Mesenchymal stem cell (in vitro differentiated cells and primary cell): ENCODE results near the gene OR12D1.
"Not testable (repeated sequence)": the region's sequence is repeated elsewhere in the genome, so short reads cannot be mapped to it uniquely, and the experiment has no call there.

ENCODE experiments used
- DNase-seq: peaks from one replicate; pipeline ENCODE4 v3.0.0-alpha.2; 2013
- H2AFZ ChIP-seq: one replicate; pipeline ENCODE4 v1.6.1; 2013; ENCODE audit warnings: low read depth, mild to moderate bottlenecking, control low read depth, inconsistent platforms, low read length, moderate library complexity
- H2AK5ac ChIP-seq: 2 replicates; pipeline ENCODE4 v1.6.1; 2013; ENCODE audit warnings: low read length, moderate library complexity, mild to moderate bottlenecking, inconsistent platforms; ENCODE audit not compliant: severe bottlenecking
- H2BK120ac ChIP-seq: one replicate; pipeline ENCODE4 v1.6.1; 2013; ENCODE audit warnings: low read depth, mild to moderate bottlenecking, inconsistent platforms, low read length, moderate library complexity
- H2BK12ac ChIP-seq, 2 experiments: one replicate each; pipeline ENCODE4 v1.6.1; 2013; ENCODE audit warnings: inconsistent platforms in 2 of 2, low read length in 2 of 2, mild to moderate bottlenecking in 2 of 2, moderate library complexity in 2 of 2, control low read depth in 1 of 2
- H2BK15ac ChIP-seq: one replicate; pipeline ENCODE4 v1.6.1; 2013; ENCODE audit warnings: mild to moderate bottlenecking, low read depth, inconsistent platforms; ENCODE audit not compliant: poor library complexity, severe bottlenecking
- H2BK5ac ChIP-seq: 2 replicates; pipeline ENCODE4 v1.6.1; 2013; ENCODE audit warnings: low read depth, mild to moderate bottlenecking, low read length, control low read depth, inconsistent platforms; ENCODE audit not compliant: poor library complexity, severe bottlenecking
- H3K14ac ChIP-seq, 2 experiments: one replicate each; pipeline ENCODE4 v1.6.1; 2013; ENCODE audit warnings: inconsistent platforms in 2 of 2, low read length in 2 of 2, control low read depth in 1 of 2, mild to moderate bottlenecking in 1 of 2, moderate library complexity in 1 of 2
- H3K18ac ChIP-seq, 2 experiments: one replicate each; pipeline ENCODE4 v1.6.1; 2013; ENCODE audit warnings: inconsistent platforms in 2 of 2, low read length in 2 of 2, control low read depth in 1 of 2, low read depth in 1 of 2, mild to moderate bottlenecking in 1 of 2
- H3K23ac ChIP-seq, 2 experiments: one replicate each; pipeline ENCODE4 v1.6.1; 2013; ENCODE audit warnings: inconsistent platforms in 2 of 2, low read length in 2 of 2, mild to moderate bottlenecking in 2 of 2, moderate library complexity in 2 of 2, control low read depth in 1 of 2
- H3K27ac ChIP-seq: 2 replicates; pipeline ENCODE4 v1.5.1; 2013; ENCODE audit warnings: mild to moderate bottlenecking, moderate library complexity, low read length, control low read depth, inconsistent platforms; ENCODE audit not compliant: poor library complexity, severe bottlenecking
- H3K27me3 ChIP-seq, 2 experiments: 2 replicates each; pipeline versions ENCODE4 v1.6.1 to v1.7.0; 2013; ENCODE audit warnings: low read length in 2 of 2, mild to moderate bottlenecking in 2 of 2, moderate library complexity in 2 of 2, control low read depth in 1 of 2, inconsistent platforms in 1 of 2; ENCODE audit not compliant: control insufficient read depth in 1 of 2, insufficient read depth in 1 of 2
- H3K36me3 ChIP-seq, 2 experiments: 2 replicates each; pipeline versions ENCODE4 v1.6.1 to v1.7.0; 2013; ENCODE audit warnings: low read length in 2 of 2, control low read depth in 1 of 2, inconsistent platforms in 1 of 2, low read depth in 1 of 2, mild to moderate bottlenecking in 1 of 2; ENCODE audit not compliant: insufficient read depth in 2 of 2, control insufficient read depth in 1 of 2
- H3K4ac ChIP-seq, 2 experiments: one replicate each; pipeline ENCODE4 v1.6.1; 2013; ENCODE audit warnings: inconsistent platforms in 2 of 2, low read length in 2 of 2, mild to moderate bottlenecking in 2 of 2, moderate library complexity in 2 of 2, control low read depth in 1 of 2, low read depth in 1 of 2
- H3K4me1 ChIP-seq: 2 replicates; pipeline ENCODE4 v1.6.1; 2013; ENCODE audit warnings: low read depth, low read length, control low read depth; ENCODE audit not compliant: control insufficient read depth, insufficient read depth
- H3K4me2 ChIP-seq: 2 replicates; pipeline ENCODE4 v1.6.1; 2013; ENCODE audit warnings: low read length, mild to moderate bottlenecking, inconsistent platforms; ENCODE audit not compliant: poor library complexity, severe bottlenecking
- H3K4me3 ChIP-seq, 2 experiments: 2 replicates each; pipeline versions ENCODE4 v1.5.1 to v1.7.0; 2013; ENCODE audit warnings: low read length in 2 of 2, mild to moderate bottlenecking in 2 of 2, control low read depth in 1 of 2, low read depth in 1 of 2; ENCODE audit not compliant: insufficient read depth in 1 of 2
- H3K79me1 ChIP-seq: replicated peaks from 2 replicates; pipeline ENCODE4 v1.6.1; 2013; ENCODE audit warnings: mild to moderate bottlenecking, control low read depth, low read length, inconsistent platforms; ENCODE audit not compliant: poor library complexity, severe bottlenecking
- H3K9ac ChIP-seq: 2 replicates; pipeline ENCODE4 v1.7.0; 2013; ENCODE audit warnings: mild to moderate bottlenecking, low read length, moderate library complexity
- H3K9me3 ChIP-seq: 2 replicates; pipeline ENCODE4 v1.7.0; 2013; ENCODE audit warnings: mild to moderate bottlenecking, low read length; ENCODE audit not compliant: control insufficient read depth
- H4K8ac ChIP-seq: one replicate; pipeline ENCODE4 v1.6.1; 2013; ENCODE audit warnings: inconsistent platforms, mild to moderate bottlenecking, low read length, moderate library complexity
- H4K91ac ChIP-seq: one replicate; pipeline ENCODE4 v1.6.1; 2013; ENCODE audit warnings: mild to moderate bottlenecking, low read length, inconsistent platforms
- WGBS: methylation state at CpG from one replicate; pipeline ENCODE4 v1.1.7; 2013; ENCODE audit warnings: mixed read lengths; 5-methylcytosine and 5-hydroxymethylcytosine counted together

OR12D1 gene

DNA sequence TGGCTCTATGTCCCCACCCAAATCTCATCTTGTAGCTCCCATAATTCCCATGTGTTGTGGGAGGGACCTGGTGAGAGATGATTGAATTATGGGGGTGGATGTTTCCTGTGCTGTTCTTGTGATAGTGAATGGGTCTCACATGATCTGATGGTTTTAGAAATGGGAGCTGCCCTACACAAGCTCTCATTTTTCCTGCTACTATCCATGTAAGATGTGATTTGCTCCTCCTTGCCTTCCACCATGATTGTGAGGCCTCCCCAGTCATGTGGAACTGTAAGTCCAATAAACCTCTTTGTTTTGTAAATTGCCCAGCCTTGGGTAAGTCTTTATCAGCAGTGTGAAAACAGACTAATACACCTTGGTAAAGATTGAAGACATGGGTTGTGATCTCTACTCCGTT, 29.3 kb downstream of the OR12D1 start:
- H3K4ac ChIP-seq, H2BK5ac ChIP-seq, H2BK12ac ChIP-seq, H3K27me3 ChIP-seq, H3K9me3 ChIP-seq, H3K18ac ChIP-seq, H3K14ac ChIP-seq, H3K4me1 ChIP-seq, H4K91ac ChIP-seq, H2AFZ ChIP-seq, H2BK120ac ChIP-seq, DNase-seq, H3K36me3 ChIP-seq, H3K23ac ChIP-seq, H2BK15ac ChIP-seq, H3K9ac ChIP-seq, H4K8ac ChIP-seq, H3K79me1 ChIP-seq, H3K27ac ChIP-seq, H3K4me2 ChIP-seq, H2AK5ac ChIP-seq, H3K4me3 ChIP-seq: not testable (repeated sequence)
- WGBS = 39% methylated on average over 1 of the region's 1 CpG

DNA sequence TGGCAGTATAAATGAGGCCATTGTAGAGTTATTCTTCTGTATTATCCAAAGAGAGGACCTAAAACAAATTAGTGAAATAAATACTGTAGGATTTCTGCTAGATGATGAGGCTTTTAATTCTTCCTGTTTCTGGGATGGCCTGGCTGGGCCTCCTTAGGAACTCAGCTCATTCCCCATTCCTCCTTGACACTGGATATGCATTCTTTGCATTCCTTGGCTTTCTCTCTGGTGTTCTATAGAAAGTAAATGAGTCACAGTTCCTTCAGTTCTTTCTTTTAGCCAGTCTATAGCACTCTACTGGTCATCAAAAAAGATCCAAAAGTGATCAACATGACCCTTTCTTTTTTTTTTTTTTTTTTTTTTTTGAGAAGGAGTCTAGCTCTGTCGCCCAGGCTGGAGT, 32.9 kb downstream of the OR12D1 start:
- DNase-seq = no peak
- Histone ChIP-seq H3K36me3 (no peaks in the 10 kb centered on the region), H2AFZ (no peak overlapping the region), H3K4ac (no peak overlapping the region), H3K79me1 (no peaks in the 10 kb centered on the region), H2AK5ac (no peak overlapping the region), H2BK5ac (no peak overlapping the region), H3K27ac (no peak overlapping the region), H2BK120ac (no peak overlapping the region), H2BK15ac (no peak overlapping the region), H3K4me1 (no peaks in the 10 kb centered on the region), H4K91ac (no peak overlapping the region), H3K18ac (no peak overlapping the region), H3K27me3 (no peaks in the 10 kb centered on the region), H3K4me2 (no peak overlapping the region), H3K14ac (no peak overlapping the region), H3K9ac (no peak overlapping the region), H4K8ac (no peak overlapping the region), H2BK12ac (no peak overlapping the region), H3K4me3 (no peak overlapping the region), H3K9me3 (no peaks in the 10 kb centered on the region), H3K23ac (no peak overlapping the region)
- WGBS = no CpG with 5 or more reads among the region's 1 CpG

DNA sequence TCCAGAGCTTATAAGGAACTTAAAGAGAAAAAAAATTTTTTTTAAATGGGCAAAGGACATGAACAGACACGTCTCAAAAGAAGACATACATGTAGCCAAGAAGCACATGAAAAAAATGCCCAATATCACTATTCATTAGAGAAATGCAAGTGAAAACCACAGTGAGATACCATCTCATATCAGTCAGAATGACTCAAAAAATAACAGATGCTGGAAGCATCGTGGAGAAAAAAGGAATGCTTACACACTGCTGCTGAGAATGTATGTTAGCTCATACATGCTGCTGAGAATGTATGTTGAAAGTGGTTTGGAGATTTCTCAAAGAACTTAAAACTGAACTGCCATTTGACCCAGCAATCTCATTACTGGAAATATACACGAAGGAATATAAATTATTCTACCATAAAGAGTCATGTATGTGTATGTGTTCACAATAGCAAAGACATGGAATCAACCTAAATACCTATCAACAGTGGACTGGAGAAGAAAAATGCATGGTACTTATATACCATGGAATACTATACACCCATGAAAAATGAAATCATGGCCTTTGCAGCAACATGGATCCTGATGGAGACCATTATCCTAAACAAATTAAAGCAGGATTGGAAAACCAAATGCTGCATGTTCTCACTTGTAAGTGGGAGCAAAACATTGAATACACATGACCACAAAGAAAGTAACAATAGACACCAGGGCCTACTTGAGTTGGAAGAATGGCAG, 36.9 kb downstream of the OR12D1 start:
- Histone ChIP-seq H4K8ac (no peak overlapping the region), H3K36me3 (no peaks in the 10 kb centered on the region), H2BK12ac (no peak overlapping the region), H2AK5ac (no peak overlapping the region), H3K4me2 (no peak overlapping the region), H2BK5ac (no peak overlapping the region), H2BK15ac (no peak overlapping the region), H3K79me1 (no peaks in the 10 kb centered on the region), H4K91ac (no peak overlapping the region), H3K4me1 (no peaks in the 10 kb centered on the region), H3K14ac (no peak overlapping the region), H3K9ac (no peak overlapping the region), H2AFZ (no peak overlapping the region), H2BK120ac (no peak overlapping the region), H3K4me3 (no peak overlapping the region), H3K23ac (no peak overlapping the region), H3K27me3 (no peaks in the 10 kb centered on the region), H3K4ac (no peak overlapping the region), H3K18ac (no peak overlapping the region), H3K27ac (no peak overlapping the region), H3K9me3 (no peaks in the 10 kb centered on the region)
- 50% methylated on average over 1 of the region's 3 CpGs for WGBS
- DNase-seq = no peak

GRCh38 chr6:29456971-29457370, 42.2 kb downstream of the OR12D1 start, which contains the start of the genes OR11A1 and OR2H1:
Gene OR11A1, minus strand, starts transcription at chr6:29457071. Its CDS starts 29,430 bp downstream, at chr6:29427641.
Gene OR2H1, plus strand, starts transcription at chr6:29457155. Its CDS starts 4,615 bp downstream, at chr6:29461770.
- WGBS = 44% methylated on average over 1 of the region's 2 CpGs
- no peak within 1 kb of the TSS for H2BK15ac ChIP-seq
- H4K91ac ChIP-seq = no peak within 1 kb of the TSS
- H3K14ac ChIP-seq = no peak within 1 kb of the TSS
- H4K8ac ChIP-seq = no peak within 1 kb of the TSS
- no peak for DNase-seq
- no peaks in the 10 kb centered on the region for H3K79me1 ChIP-seq
- no peak within 1 kb of the TSS for H2AFZ ChIP-seq
- no peak within 1 kb of the TSS for H3K9ac ChIP-seq
- H3K27me3 ChIP-seq = peaks cover 0 to 3% of the 10 kb centered on the region in 2 experiments
- no peak within 1 kb of the TSS for H2BK12ac ChIP-seq
- H3K4ac ChIP-seq = no peak within 1 kb of the TSS
- H3K4me2 ChIP-seq = no peak within 1 kb of the TSS
- H3K4me3 ChIP-seq = no peak within 1 kb of the TSS
- H3K9me3 ChIP-seq = no peaks in the 10 kb centered on the region
- no peak within 1 kb of the TSS for H3K18ac ChIP-seq
- no peak within 1 kb of the TSS for H3K27ac ChIP-seq
- H2BK5ac ChIP-seq = no peak within 1 kb of the TSS
- H3K23ac ChIP-seq = no peak within 1 kb of the TSS
- H2AK5ac ChIP-seq = no peak within 1 kb of the TSS
- no peak within 1 kb of the TSS for H2BK120ac ChIP-seq
- no peaks in the 10 kb centered on the region for H3K36me3 ChIP-seq
- H3K4me1 ChIP-seq = no peaks in the 10 kb centered on the region
